HUDEP-2 (cell line): Measurements from ENCODE around the gene SMAD2.
"Not testable (repeated sequence)": the region's sequence is repeated elsewhere in the genome, so short reads cannot be mapped to it uniquely, and the experiment has no call there.

Experiments used
- DNase-seq, 76 experiments: peaks; one replicate each; lab custom pipeline; 2025; ENCODE audit not compliant: unreplicated experiment in 76 of 76; lab: John Stamatoyannopoulos, UW

SMAD2 gene

DNA sequence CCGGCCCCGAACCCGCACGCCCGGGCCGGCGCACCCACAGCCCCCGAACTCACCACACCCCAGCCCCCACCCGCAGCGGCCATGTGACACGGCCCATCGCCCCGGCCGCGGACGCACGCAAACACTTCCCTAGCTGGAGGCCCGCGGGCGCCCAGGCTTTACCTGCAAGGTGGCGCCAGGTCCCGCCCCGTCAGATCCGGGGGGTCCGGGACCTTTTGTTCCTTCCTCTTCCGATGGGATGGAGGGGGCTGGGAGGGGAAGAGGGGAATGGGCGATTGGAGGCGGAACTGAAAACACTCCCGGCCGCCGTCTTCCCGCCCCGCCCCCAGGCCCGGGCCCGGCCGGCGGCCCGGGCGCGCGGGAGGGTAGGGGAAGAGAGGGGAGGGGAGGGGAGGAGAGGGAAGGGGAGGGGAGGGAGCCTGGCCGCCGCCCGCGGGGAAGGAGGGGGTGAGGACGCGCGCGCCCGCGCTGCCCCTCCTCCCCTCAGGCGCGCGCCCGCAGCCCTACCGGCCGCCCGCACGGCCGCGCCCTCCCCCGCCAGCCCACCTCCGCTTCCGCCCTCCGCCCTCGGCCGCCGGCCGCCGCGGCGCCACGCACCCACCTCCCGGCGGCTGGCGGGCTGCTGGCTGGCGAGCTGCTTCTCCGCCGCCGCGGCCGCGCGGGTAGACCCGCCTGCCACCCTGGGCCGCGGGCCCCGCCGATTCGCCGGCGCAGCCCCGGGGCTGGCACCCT is at the start of gene SMAD2:
TSS of gene SMAD2 (minus strand) at position 461 of the 732 bp plus-strand sequence. CDS start 33,903 bp downstream, outside the sequence.
- peak in 73 of 76 experiments; percentile 4 to 90 (median 73) for DNase-seq

DNA sequence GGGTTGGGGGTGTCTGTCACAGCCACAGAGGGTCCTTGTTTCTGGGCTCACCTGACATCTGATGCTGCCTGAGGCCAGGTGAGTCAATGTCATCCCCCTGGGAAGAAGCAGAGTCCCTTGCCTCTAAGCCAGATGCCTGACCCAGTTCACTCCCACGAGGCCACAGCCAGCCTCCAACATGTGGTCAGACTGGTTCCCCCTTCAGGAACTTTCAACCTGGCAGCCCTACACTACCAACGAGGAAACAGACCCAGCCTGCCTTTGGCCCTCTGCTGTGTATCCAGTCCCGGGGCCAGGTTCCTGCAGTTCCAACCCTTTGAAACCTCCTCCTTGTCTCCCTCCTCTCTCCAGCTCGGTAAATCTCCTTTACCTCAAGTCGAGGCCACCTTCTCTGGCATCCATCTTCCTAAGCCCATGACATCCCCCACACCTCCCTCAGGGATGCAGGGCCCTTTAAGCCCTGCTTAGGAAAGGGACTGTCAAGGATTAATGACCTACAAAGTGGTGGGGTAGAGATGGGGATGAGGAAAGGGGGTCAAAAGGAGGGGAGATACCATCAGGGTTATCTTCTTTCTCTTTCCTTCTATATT is 49.2 kb upstream of the SMAD2 start:
- DNase-seq = no peak

DNA sequence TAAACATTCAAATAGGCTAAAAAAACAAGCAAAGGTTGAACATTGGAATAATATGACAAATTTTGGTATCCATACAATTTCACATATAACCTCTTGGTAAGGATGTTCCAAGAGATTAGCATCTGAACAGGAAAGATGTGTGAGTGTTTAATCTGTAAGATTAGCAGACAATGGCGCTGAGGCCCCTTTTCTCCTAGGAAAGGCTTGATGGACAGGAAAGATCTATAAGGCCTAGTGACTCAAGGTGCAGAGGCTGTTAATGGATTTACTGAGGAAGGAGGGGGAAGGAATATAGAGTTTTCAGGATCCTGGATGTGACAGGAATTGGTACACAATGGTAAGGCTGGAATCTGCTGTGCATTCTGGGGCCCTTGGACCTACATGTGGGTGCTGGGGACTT is 48.1 kb upstream of the SMAD2 start:
- no peak for DNase-seq

DNA sequence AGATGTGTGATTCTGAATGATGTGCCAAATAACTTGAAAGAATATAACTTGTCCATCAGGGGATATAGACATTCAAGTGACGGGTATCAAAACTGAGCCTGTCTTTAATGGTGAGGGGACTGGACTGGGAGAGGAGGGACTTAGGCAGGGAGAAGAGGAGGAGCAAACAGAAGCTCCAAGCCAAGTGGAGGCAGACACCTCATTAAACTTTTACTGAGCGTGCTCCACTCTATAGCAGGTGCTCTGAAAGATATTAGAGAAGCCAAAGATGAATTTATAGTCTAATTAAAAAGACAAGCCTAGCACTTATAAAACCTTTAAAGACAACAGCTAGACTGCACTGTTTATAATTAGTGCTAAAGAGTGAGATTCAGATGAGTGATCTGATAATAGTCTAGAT is 47.7 kb upstream of the SMAD2 start:
- DNase-seq = no peak

DNA sequence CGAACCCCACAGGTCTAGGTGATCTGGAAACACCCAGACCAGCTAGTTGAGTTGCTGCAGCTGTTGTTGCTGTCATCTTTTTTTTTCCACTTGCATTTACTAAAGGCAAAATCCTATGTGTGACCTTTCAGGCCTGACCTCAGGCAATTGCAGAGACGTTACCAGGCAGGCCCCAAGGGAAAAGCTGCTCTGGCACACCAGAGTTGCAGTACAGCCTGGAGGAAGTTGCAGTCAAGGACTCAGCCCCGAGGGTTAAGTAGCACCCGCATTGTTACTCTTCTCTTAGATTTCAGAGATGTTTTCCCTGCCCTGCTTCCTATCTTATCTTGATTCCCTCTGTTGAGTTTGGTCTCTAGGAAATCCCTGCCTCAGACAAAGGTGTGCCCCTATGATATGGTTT is 45.2 kb upstream of the SMAD2 start:
- no peak for DNase-seq

DNA sequence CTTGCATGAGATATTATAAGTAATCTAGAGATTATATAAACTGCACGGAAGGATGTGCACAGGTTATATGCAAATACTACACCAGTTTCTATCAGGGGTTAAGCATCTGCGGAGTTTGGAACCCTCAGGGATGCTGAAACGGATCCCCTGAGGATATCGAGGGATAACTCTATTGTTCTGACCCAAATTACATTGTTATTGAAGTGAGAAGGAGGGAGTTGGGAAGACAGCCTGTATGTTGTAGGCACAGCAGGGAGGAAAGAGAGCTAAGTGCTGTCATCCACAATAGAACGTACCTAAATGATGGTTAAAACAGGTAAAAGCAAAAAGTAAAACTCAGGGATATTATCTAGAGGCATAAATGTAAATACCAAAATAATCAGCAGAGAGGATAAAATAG is 44.6 kb upstream of the SMAD2 start:
- no peak for DNase-seq

DNA sequence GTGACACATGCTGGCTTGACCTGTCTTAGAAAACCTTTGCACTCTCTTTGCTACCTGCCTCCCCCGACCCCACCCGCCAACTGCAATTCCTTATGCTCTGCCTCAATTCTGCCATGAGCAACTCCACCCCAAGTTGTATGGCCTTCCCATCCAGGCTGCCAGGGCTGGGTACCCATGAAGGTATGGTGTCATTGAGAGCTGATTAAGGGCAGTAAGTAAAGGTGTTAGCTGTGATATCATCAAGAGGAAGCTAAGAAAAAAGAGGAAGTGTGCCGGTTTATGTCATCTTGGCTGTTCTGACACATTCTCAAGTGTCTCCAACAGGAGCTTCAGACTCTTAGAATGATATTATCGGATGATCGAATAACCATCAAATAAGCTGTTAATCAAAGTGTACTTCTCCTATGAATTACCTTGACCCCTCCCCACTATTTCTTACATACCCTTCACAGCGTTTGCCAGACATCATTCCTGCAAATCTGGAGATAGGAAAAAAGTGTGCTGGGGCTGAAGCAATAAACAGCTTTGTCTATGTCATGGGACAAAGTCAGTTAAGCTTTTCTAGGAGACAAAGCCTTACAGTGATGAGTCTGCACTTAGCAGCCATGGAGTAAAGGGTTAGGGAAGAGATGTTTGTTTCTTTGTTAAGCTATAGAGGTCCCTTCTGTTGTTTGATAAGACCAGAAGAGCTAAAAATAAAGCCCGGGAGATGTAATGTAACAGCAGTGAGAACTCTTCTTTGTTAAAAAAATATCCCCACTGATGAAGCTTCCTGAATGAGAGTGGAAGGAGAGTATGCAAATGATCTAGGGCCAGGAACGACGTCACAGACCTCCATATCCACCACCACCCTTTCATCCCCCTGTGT is 40.4 kb upstream of the SMAD2 start:
- peak in 23 of 76 experiments; percentile 1 to 59 (median 21) for DNase-seq

DNA sequence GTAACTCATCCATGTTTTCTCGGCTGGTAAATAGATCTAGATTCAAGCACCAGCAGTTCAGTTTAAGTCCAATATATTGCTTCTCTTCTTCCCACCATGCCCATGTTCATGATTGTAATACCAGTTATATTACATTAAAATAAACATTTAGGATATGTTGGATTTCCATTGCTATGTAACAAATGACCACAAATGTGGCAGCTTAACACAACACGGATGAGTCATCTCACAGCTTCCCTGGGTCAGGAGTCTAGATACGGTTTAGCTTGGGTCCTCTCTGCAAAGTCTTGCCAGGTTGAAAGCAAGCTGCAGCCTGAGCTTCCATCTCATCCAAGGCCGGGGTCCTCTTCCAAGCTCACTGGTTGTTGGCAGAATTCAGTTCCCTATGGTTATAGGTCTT is 39.4 kb upstream of the SMAD2 start:
- no peak for DNase-seq

DNA sequence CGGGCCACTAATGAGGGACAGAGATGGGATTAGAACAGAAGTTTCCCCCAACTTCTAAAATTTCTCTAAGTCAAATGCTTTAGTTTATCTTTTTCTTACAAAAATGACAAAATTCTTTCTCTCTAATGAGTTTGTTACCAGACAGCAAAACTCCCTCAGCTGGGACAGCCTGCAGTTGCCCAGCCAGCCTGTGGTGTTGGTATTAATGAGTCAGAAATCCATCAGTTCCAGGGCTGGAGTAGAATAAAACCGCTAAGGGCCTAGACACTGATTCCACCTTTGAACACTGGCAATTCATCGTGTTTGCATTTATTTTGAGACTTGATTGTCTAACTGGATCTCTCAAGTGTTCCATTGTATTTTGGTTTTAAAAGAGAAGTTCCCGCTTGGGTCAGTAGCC is 38.3 kb upstream of the SMAD2 start:
- no peak for DNase-seq

DNA sequence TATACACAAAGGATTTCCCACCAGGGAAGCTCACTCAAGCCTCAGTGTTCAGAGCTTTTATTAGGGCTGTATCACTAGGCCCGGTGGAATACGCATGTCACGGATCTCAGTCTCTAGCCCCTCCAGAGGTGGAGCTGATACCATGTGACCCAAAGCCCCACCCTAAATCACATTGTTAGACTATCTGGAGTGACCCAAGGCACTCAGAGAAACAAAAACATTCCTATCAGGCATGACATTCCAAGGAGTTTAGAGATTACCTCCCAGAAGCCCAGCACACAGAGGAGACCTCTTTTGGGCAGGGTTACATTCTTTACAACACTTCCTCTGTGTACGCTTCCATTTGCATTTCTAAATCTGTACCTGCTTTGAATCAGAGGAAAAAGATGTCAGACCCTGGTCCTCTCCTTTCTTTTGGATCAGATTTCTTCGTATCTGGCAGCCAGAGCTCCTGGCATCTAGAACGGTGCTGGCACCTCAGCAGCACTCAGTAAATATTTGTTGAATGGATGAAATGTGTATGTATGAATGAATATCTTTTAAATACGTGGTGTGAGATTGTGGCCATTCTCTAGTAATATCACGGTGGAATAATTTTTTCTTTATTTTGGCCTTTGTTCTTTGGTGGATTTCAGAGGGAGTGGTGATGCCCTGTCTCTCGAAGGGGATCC is 37.7 kb upstream of the SMAD2 start:
- DNase-seq = no peak

DNA sequence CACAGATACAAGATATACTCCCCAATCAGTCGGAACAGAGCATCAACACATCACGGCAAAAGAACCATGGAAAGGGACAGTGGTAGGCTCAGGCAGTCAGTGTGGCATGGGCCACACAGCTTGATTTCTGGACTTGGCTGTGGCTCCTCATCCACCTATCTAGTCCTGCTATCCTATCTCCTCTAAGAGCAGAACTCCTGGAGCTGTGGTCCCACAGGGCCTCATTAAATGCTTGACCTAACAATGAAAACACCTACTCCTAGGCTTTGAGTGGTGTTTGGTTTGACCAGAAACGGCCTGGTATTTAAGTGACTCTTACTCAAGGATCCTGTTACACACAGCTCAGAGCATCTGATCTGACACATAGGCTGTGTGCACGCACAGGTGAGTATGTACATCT is 33.6 kb upstream of the SMAD2 start:
- DNase-seq = no peak

DNA sequence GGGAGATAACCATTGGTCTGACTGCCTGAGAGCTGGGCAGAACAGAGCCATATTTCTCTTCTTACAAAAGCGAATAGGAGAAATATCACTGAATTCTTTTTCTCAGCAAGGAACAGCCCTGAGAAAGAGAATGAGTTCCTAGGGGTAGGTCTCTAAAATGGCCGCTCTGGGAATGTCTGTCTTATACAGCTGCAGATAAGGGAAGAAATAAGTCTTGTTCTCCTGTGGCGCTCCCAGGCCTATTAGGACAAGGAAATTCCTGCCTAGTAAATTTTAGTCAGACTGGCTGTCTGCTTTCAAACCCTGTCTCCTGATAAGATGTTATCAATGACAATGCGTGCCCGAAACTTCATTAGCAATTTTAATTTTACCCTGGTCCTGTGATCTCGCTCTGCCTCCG is 30.5 kb upstream of the SMAD2 start:
- DNase-seq = not testable (repeated sequence)

DNA sequence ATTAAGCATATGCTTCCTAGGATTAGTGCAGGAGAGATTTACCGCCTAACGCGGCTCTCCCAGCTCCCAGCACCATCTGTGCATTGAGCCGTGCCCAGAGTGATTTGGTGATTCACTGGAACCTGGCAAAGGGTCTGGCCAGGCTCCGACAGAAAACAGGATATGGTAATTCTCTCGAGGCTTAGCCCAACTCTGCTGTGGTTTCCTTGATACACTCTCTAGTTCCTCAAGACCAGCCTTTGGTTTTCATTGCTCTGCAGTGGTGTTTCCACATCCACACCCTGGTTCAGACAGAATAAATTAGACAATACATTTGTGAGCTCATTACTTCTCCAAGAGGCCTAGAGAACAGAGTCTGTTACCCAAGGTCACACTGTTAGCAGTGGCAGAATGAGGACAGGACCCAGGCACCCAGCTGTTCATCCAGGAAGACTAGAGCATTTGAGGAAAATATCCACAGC is 23.0 kb upstream of the SMAD2 start:
- DNase-seq = no peak

DNA sequence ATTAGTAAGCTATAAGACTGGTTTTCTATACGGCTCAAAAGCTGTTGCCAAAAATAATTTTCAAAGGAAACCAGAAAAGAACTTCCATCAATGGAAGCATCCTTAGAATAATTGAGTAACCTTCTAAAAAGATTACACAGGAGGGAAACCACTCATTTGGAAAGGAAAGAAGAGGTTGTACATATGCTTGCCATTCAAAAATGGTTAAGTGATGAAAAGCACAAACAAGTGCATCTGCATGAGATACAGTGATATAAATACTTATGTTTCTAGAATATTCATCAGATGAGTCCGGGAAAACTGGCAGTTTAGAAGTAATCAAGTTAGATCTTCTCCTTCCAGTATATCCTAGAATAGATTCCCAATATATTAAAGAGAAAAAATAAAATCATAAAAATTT is 20.1 kb upstream of the SMAD2 start:
- DNase-seq = no peak

DNA sequence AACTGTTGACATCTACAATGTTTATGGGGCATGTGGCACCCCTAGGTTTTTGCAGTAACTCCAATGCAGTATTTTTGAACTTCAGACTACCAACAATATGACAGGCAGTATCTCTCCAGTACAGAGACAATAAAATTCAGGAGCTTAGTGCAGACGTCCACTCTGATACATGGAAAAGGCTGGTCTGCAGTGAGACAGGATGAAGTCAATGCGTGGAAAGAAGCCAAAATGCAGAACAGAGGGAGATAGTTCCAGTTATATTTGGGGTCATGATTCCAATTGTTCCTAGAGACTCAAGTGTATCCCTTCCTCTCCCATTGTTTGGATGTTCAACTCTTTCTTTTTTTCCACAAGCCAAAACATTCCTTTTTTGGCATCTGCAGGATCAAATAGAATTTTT is 18.7 kb upstream of the SMAD2 start:
- no peak for DNase-seq

DNA sequence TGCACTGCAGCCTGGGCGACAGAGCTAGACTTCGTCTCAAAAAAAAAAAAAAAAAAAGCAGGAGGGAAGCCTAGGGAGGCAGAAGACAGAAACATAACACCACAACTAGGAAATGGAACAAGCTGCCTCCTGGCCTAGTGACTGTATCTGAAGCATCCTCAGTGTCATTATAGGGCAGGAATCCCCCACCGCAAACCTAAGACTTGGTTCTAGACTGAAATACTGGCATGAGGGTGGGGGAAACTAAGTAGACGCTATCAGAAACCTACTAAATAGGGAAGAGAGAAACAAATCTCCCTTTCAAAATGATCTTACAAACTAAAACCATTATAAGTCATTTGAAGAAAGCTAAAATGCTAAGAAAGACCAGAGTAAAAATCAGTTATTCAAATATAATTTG is 16.4 kb upstream of the SMAD2 start:
- no peak for DNase-seq

DNA sequence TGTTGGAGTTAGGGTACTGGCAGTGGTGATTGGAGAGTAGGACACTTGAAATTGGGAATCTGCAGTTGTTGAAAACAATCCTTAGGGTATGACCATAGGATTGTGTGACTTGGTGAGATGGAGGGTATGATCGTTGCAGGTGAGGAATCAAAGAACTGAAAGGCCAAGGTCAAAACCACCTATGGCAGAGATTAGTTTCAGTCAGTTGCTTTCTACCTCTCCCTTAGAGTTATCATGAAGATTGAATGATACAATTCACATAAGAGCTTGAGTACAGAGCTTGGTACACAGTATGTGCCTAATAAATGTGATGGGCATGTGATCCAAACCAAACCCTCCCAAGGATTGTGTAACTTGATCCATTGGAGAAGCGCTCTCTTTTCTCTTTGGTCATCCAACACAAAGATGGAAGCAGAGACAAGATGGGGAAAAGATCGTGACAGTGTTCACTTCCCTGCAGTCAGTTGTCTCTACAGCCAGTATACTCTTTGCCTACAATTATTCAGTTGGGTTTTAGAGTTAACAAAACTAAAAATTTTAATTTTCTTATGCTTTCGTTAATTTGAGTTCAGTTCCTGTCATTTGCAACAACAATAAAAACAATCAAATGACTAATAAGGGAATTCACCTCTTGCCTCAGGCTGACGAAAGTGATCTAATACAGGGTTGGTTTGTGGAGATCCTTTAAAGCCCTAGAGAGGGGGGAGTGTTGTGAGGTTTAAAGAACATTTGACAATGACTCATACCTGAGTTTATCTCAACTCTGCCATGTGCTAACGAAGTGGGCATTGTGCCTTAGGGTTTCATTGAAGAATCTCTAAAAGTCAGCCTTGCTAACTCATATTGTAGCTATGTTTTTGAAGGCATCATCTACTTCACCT is 14.8 kb upstream of the SMAD2 start:
- DNase-seq = peak in 56 of 76 experiments; percentile 1 to 89 (median 58)

DNA sequence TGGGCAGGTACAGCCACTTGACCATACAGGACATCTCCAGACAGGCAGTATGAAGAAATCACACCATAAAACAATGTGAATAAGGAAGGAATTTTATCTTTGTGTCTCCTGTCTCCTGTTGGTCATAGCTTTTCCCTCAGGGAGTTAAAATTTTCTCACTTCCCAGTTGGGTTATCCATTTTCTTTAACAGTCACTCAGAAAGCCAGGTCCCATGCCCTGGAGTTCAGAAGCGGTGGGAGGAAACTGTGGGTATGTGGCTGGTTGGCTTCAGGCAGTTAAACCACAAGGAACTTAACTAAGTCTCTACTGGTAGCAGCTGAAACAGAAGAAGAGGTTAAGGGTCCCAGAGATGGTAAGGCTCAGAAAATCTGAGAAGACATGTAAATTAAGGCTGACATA is 6.5 kb upstream of the SMAD2 start:
- DNase-seq = no peak

DNA sequence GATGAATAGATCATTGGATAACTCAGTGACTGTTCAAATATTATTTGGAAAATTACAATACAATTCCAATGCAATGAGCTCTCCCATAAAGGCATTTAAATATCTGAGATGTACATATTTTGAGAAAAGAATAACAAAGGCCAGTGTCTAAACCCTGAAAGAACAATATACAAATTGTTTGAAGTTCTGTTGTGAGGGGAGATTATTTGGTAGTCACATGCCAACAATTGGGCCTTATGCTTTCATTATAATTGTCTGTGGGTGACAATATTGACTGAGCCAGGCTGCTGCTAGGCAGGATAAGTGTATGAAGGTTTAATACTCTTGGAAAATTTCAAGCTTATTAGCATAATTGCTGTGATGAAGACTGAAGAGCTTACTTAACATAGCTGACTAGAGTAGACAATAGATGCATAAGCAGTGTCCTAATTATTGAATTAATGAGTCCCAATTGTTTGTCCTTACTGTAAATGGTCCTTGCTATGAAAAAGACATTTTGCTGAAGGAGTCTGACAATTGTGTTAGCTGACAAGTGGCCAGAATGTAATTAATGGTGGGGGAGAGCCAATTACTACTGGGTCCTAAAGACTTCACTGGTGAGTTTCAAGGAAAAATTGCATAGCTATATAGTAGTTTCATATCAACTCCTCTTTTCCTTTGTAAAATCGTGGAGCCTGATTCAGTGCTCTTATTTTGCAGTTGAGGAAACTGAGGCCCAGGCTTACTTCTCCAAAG is 5.0 kb upstream of the SMAD2 start:
- DNase-seq = no peak
